CD14-positive monocyte (primary cell): ENCODE measurements around the gene MXRA8. TPM values are rescaled to one million over a fixed set of nuclear protein-coding genes. Genes with fewer than 3 reads are reported as not detected.

Source experiments
- DNase-seq, 3 donors: peaks; one replicate each; pipeline ENCODE4 v3.0.0-alpha.2; 2011 to 2022
- H2AFZ ChIP-seq: 2 replicates; pipeline ENCODE4 v1.6.0; 2012; ENCODE audit warnings: mild to moderate bottlenecking, low read depth, low read length, inconsistent platforms; ENCODE audit not compliant: insufficient read depth, poor library complexity, severe bottlenecking
- H3K27ac ChIP-seq, 2 donors: 1 replicate in 1 of 2; 2 replicates in 1 of 2; pipeline ENCODE4 v1.5.1; 2012 to 2013; ENCODE audit warnings: low read length in 2 of 2, control low read depth in 1 of 2, inconsistent platforms in 1 of 2, low read depth in 1 of 2, mild to moderate bottlenecking in 1 of 2
- H3K27me3 ChIP-seq, 2 donors: one replicate each; pipeline versions ENCODE4 v1.6.0 to v1.6.1; 2011 to 2013; ENCODE audit warnings: low read length in 2 of 2; ENCODE audit not compliant: control insufficient read depth in 2 of 2, insufficient read depth in 2 of 2
- H3K36me3 ChIP-seq, 2 donors: replicated peaks in 1 of 2; 1 replicate in 1 of 2; 2 replicates in 1 of 2; pipeline versions ENCODE4 v1.5.1 to v1.6.1; 2012 to 2013; ENCODE audit warnings: low read length in 2 of 2, control low read depth in 1 of 2, inconsistent platforms in 1 of 2, mild to moderate bottlenecking in 1 of 2; ENCODE audit not compliant: insufficient read depth in 2 of 2, control insufficient read depth in 1 of 2
- H3K4me1 ChIP-seq, 2 donors: 1 replicate in 1 of 2; 2 replicates in 1 of 2; pipeline versions ENCODE4 v1.5.1 to v1.6.1; 2012 to 2013; ENCODE audit warnings: low read length in 2 of 2, control low read depth in 1 of 2, inconsistent platforms in 1 of 2, mild to moderate bottlenecking in 1 of 2, moderate library complexity in 1 of 2; ENCODE audit not compliant: insufficient read depth in 2 of 2, control insufficient read depth in 1 of 2
- H3K4me2 ChIP-seq: replicated peaks from 2 replicates; pipeline ENCODE3; 2012; ENCODE audit warnings: low read length, moderate library complexity, mild to moderate bottlenecking; ENCODE audit not compliant: poor library complexity, severe bottlenecking; ENCODE audit errors: extremely low read depth
- H3K4me3 ChIP-seq, 3 experiments: fragments of 200-600 bp in 1 of 3; sonication (generic) in 1 of 3; replicated peaks in 1 of 3; 1 replicate in 2 of 3; 2 replicates in 1 of 3; pipeline ENCODE4 v1.5.1; 2011 to 2013; ENCODE audit warnings: low read length in 3 of 3, mild to moderate bottlenecking in 3 of 3, control low read depth in 2 of 3, low read depth in 2 of 3, inconsistent platforms in 1 of 3, moderate library complexity in 1 of 3
- H3K79me2 ChIP-seq: 2 replicates; pipeline ENCODE4 v1.6.0; 2012; ENCODE audit warnings: mild to moderate bottlenecking, control low read depth, inconsistent platforms, low read length, moderate library complexity; ENCODE audit not compliant: insufficient read depth
- H3K9ac ChIP-seq: 2 replicates; pipeline ENCODE4 v1.6.0; 2017; ENCODE audit warnings: low read length, mild to moderate bottlenecking; ENCODE audit not compliant: insufficient read depth, poor library complexity, severe bottlenecking
- H3K9me3 ChIP-seq, 2 donors: replicated peaks in 1 of 2; 1 replicate in 1 of 2; 2 replicates in 1 of 2; pipeline versions ENCODE4 v1.5.1 to v1.6.1; 2012 to 2013; ENCODE audit warnings: low read length in 2 of 2, control low read depth in 1 of 2; ENCODE audit not compliant: control insufficient read depth in 1 of 2, insufficient read depth in 1 of 2
- H4K20me1 ChIP-seq: 2 replicates; pipeline ENCODE4 v1.6.0; 2012; ENCODE audit warnings: mild to moderate bottlenecking, low read length, control low read depth, moderate library complexity; ENCODE audit not compliant: insufficient read depth
- H3K27ac Mint-ChIP-seq, 7 donors: one replicate each; pipeline ENCODE4 v1.8.0; 2020; ENCODE audit warnings: mild to moderate bottlenecking in 7 of 7, mixed read lengths in 7 of 7, moderate library complexity in 6 of 7, inconsistent platforms in 2 of 7
- H3K27me3 Mint-ChIP-seq, 3 donors: one replicate each; pipeline ENCODE4 v1.8.0; 2021 to 2022; ENCODE audit warnings: low read depth in 3 of 3, mild to moderate bottlenecking in 3 of 3, mixed read lengths in 3 of 3, moderate library complexity in 3 of 3, inconsistent platforms in 1 of 3
- H3K36me3 Mint-ChIP-seq, 2 donors: one replicate each; pipeline ENCODE4 v1.8.0; 2020; ENCODE audit warnings: mixed read lengths in 2 of 2, inconsistent platforms in 1 of 2, mild to moderate bottlenecking in 1 of 2
- H3K4me1 Mint-ChIP-seq: one replicate; pipeline ENCODE4 v1.8.0; 2020; ENCODE audit warnings: mild to moderate bottlenecking, mixed read lengths
- H3K4me3 Mint-ChIP-seq, 2 donors: one replicate each; pipeline ENCODE4 v1.8.0; 2020; ENCODE audit warnings: mild to moderate bottlenecking in 2 of 2, mixed read lengths in 2 of 2, moderate library complexity in 1 of 2
- H3K9me3 Mint-ChIP-seq, 7 donors: one replicate each; pipeline ENCODE4 v1.8.0; 2020 to 2022; ENCODE audit warnings: mixed read lengths in 7 of 7, mild to moderate bottlenecking in 6 of 7, moderate library complexity in 6 of 7, inconsistent platforms in 2 of 7
- CTCF ChIP-seq: fragments of 200-600 bp; IDR thresholded peaks from one replicate; pipeline ENCODE4 v1.8.0; 2022; ENCODE audit warnings: antibody characterized with exemption, mild to moderate bottlenecking
- WGBS: methylation state at CpG from one replicate; pipeline ENCODE4 v1.1.5; 2013; ENCODE audit warnings: missing lambda C conversion rate; ENCODE audit not compliant: insufficient coverage; 5-methylcytosine and 5-hydroxymethylcytosine counted together
- intact Hi-C, 2 donors: fragments of 100-400 bp; cut with micrococcal nuclease; formaldehyde crosslinking; loops; one replicate each; pipeline versions ENCODE4 v1.15.0 to v1.15.1; 2023
- polyA plus RNA-seq, 3 donors: library from polyadenylated mRNA; depleted of rRNA in 1 of 3; unstranded in 2 of 3; stranded (reverse) in 1 of 3; fragments of 300-500 nt in 2 of 3; fragments of >200 nt in 1 of 3; fragmentation: Illumina TruSeq in 2 of 3; gene quantifications; 1 replicate in 2 of 3; 2 replicates in 1 of 3; pipeline ENCODE4 v1.2.3, GENCODE V29; 2012 to 2021

MXRA8 gene
- polyA plus RNA-seq, 3 donors = not detected

- peak overlapping the region; percentile 87 for H2AFZ ChIP-seq
- H3K9me3 Mint-ChIP-seq = peaks cover 0 to 2% (median 0%) of the 10 kb centered on the region in 7 donors
- no peak for TF ChIP-seq CTCF
- peaks cover 4% of the 10 kb centered on the region in 3 donors for H3K27me3 Mint-ChIP-seq
- H3K36me3 Mint-ChIP-seq = peaks cover 8 to 12% of the 10 kb centered on the region in 2 donors
- H3K27me3 ChIP-seq = no peaks in the 10 kb centered on the region
- peak overlapping the region; percentile 82 to 99 (median 96) for H3K27ac Mint-ChIP-seq
- DNase-seq = no peak
- peaks cover 20% of the 10 kb centered on the region for H3K79me2 ChIP-seq
- H3K9ac ChIP-seq = peak overlapping the region; percentile 96
- H3K4me1 ChIP-seq = peaks cover 37 to 49% of the 10 kb centered on the region in 2 donors
- no peaks in the 10 kb centered on the region for H3K9me3 ChIP-seq
- H3K4me3 Mint-ChIP-seq = peak overlapping the region; percentile 81 to 86
- 0% methylated on average over 12 of the region's 24 CpGs for WGBS
- H3K36me3 ChIP-seq = peaks cover 0 to 9% of the 10 kb centered on the region in 2 donors
- H3K4me3 ChIP-seq = peak overlapping the region; percentile 82 to 92 (median 83)
- peak overlapping the region; percentile 72 for H3K4me2 ChIP-seq
- intact Hi-C loops = loop anchor here in 1 of 2 donors (10.0 kb wide), 2 partner anchors 260 to 360 kb away; partner anchors contain the start of genes C1orf159 and ISG15
- peaks cover 40% of the 10 kb centered on the region for H3K4me1 Mint-ChIP-seq
- H4K20me1 ChIP-seq = peaks cover 19% of the 10 kb centered on the region
- peak overlapping the region; percentile 88 to 94 for H3K27ac ChIP-seq
Measured at GRCh38 chr1:1374589-1374928, 16.2 kb upstream of the MXRA8 start.

GRCh38 chr1:1373815-1374588, 15.6 kb upstream of the MXRA8 start:
- Mint-ChIP-seq H3K4me3 (peak overlapping the region; percentile 81 to 86), H3K27ac (peak overlapping the region in 5 of 7 donors; percentile 70 to 99 (median 95)), H3K36me3 (peaks cover 8 to 12% of the 10 kb centered on the region in 2 donors), H3K27me3 (peaks cover 4 to 7% (median 7%) of the 10 kb centered on the region in 3 donors), H3K4me1 (peaks cover 40% of the 10 kb centered on the region), H3K9me3 (peaks cover 0 to 2% (median 0%) of the 10 kb centered on the region in 7 donors)
- no peak for TF ChIP-seq CTCF
- H3K27ac ChIP-seq = peak overlapping the region; percentile 88 to 94
- WGBS = 61% methylated on average over 52 of the region's 52 CpGs
- peak overlapping the region; percentile 72 for H3K4me2 ChIP-seq
- peaks cover 0 to 9% of the 10 kb centered on the region in 2 donors for H3K36me3 ChIP-seq
- DNase-seq = no peak
- H3K79me2 ChIP-seq = peaks cover 20% of the 10 kb centered on the region
- peak overlapping the region; percentile 82 to 92 (median 83) for H3K4me3 ChIP-seq
- H3K27me3 ChIP-seq = no peaks in the 10 kb centered on the region
- H2AFZ ChIP-seq = no peak overlapping the region
- intact Hi-C loops = loop anchor here in 1 of 2 donors (10.0 kb wide), 2 partner anchors 259 to 359 kb away; partner anchors contain the start of genes C1orf159 and ISG15
- H3K9me3 ChIP-seq = no peaks in the 10 kb centered on the region
- peaks cover 37 to 49% of the 10 kb centered on the region in 2 donors for H3K4me1 ChIP-seq
- peaks cover 19% of the 10 kb centered on the region for H4K20me1 ChIP-seq
- peak overlapping the region; percentile 96 for H3K9ac ChIP-seq
